WTC11 (cell line): Measurements from ENCODE around the gene SNX8. TPM values are rescaled to one million over a fixed set of nuclear protein-coding genes. Genes with fewer than 3 reads are reported as not detected.
A peak's percentile ranks its signal among the peaks of the same experiment; 100 is the strongest.

Experiments used
- ATAC-seq: fragments of 200-7000 bp; cut with Tn5 transposase; 2 replicates; pipeline ENCODE4 v1.10.0; 2021; ENCODE audit warnings: mild to moderate bottlenecking, moderate library complexity
- CTCF ChIA-PET: fragments of 300-600 bp; sonication (Branson Sonifier 250); formaldehyde crosslinking; loops from one replicate; lab custom pipeline; 2021; ENCODE audit warnings: antibody characterized with exemption; lab: Charles Lee
- POLR2A ChIA-PET: fragments of 350-600 bp; sonication (Branson Sonifier 250); formaldehyde crosslinking; loops from one replicate; lab custom pipeline; 2021; ENCODE audit warnings: antibody characterized with exemption; lab: Charles Lee
- DNase-seq: peaks from one replicate; pipeline ENCODE4 v3.0.0; 2021; ENCODE audit warnings: low spot score
- H3K27ac Mint-ChIP-seq: 2 replicates; pipeline ENCODE4 v1.8.0; 2021; ENCODE audit warnings: mixed read lengths
- H3K27me3 Mint-ChIP-seq: 2 replicates; pipeline ENCODE4 v1.8.0; 2021; ENCODE audit warnings: low read depth, mild to moderate bottlenecking, moderate library complexity, mixed read lengths
- H3K36me3 Mint-ChIP-seq: 2 replicates; pipeline ENCODE4 v1.8.0; 2021; ENCODE audit warnings: mixed read lengths
- H3K4me1 Mint-ChIP-seq: 2 replicates; pipeline ENCODE4 v1.8.0; 2022; ENCODE audit warnings: mixed read lengths
- H3K4me3 Mint-ChIP-seq: 2 replicates; pipeline ENCODE4 v1.8.0; 2021; ENCODE audit warnings: mild to moderate bottlenecking, moderate library complexity, mixed read lengths
- H3K9me3 Mint-ChIP-seq: 2 replicates; pipeline ENCODE4 v1.8.0; 2021; ENCODE audit warnings: mixed read lengths
- ATF1 ChIP-seq: sonication (generic); formaldehyde crosslinking; IDR thresholded peaks from 2 replicates; pipeline ENCODE4 v1.8.1; 2023; ENCODE audit warnings: mild to moderate bottlenecking, moderate library complexity, missing genetic modification reagents
- E2F1 ChIP-seq: sonication (generic); formaldehyde crosslinking; IDR thresholded peaks from 2 replicates; pipeline ENCODE4 v1.8.0; 2022; ENCODE audit warnings: mild to moderate bottlenecking, missing genetic modification reagents
- EMX1 ChIP-seq: fragments of 250-450 bp; sonication (Bioruptor Pico); IDR thresholded peaks from 2 replicates; pipeline ENCODE4 v1.8.0; 2021; ENCODE audit warnings: mild to moderate bottlenecking
- ESRRA ChIP-seq: sonication (generic); formaldehyde crosslinking; IDR thresholded peaks from 2 replicates; pipeline ENCODE4 v1.8.1; 2022; ENCODE audit warnings: mild to moderate bottlenecking, missing genetic modification reagents, borderline replicate concordance
- FOXK1 ChIP-seq: sonication (generic); formaldehyde crosslinking; IDR thresholded peaks from 2 replicates; pipeline ENCODE4 v1.8.0; 2022; ENCODE audit warnings: mild to moderate bottlenecking, moderate library complexity, missing genetic modification reagents
- MYBL2 ChIP-seq: sonication (generic); formaldehyde crosslinking; IDR thresholded peaks from 2 replicates; pipeline ENCODE4 v1.8.1; 2023; ENCODE audit warnings: mild to moderate bottlenecking, moderate library complexity, missing genetic modification reagents
- NFYB ChIP-seq: sonication (generic); formaldehyde crosslinking; conservative IDR thresholded peaks from 2 replicates; pipeline ENCODE4 v1.8.0; 2022; ENCODE audit warnings: low read depth, missing genetic modification reagents
- PRDM15 ChIP-seq: sonication (generic); formaldehyde crosslinking; IDR thresholded peaks from 2 replicates; pipeline ENCODE4 v1.8.0; 2022; ENCODE audit warnings: missing genetic modification reagents
- SOX15 ChIP-seq: fragments of 250-450 bp; sonication (Bioruptor Pico); IDR thresholded peaks from 2 replicates; pipeline ENCODE4 v1.9.0; 2021; ENCODE audit warnings: mild to moderate bottlenecking
- SP1 ChIP-seq: sonication (generic); formaldehyde crosslinking; conservative IDR thresholded peaks from 2 replicates; pipeline ENCODE4 v1.8.1; 2022; ENCODE audit warnings: missing genetic modification reagents
- TEAD1 ChIP-seq: sonication (generic); formaldehyde crosslinking; IDR thresholded peaks from 2 replicates; pipeline ENCODE4 v1.8.0; 2022; ENCODE audit warnings: mild to moderate bottlenecking, missing genetic modification reagents
- TEAD4 ChIP-seq: sonication (generic); formaldehyde crosslinking; IDR thresholded peaks from 2 replicates; pipeline ENCODE4 v1.8.0; 2022; ENCODE audit warnings: mild to moderate bottlenecking, missing genetic modification reagents
- TP53 ChIP-seq: sonication (generic); formaldehyde crosslinking; IDR thresholded peaks from 2 replicates; pipeline ENCODE4 v1.8.1; 2023; ENCODE audit warnings: mild to moderate bottlenecking, missing genetic modification reagents
- USF2 ChIP-seq: sonication (generic); formaldehyde crosslinking; IDR thresholded peaks from 2 replicates; pipeline ENCODE4 v1.8.1; 2023; ENCODE audit warnings: mild to moderate bottlenecking, missing genetic modification reagents, moderate library complexity
- ZNF121 ChIP-seq: sonication (generic); formaldehyde crosslinking; IDR thresholded peaks from 2 replicates; pipeline ENCODE4 v1.8.0; 2023; ENCODE audit warnings: missing genetic modification reagents
- ZNF232 ChIP-seq: sonication (generic); formaldehyde crosslinking; IDR thresholded peaks from 2 replicates; pipeline ENCODE4 v1.8.0; 2022; ENCODE audit warnings: mild to moderate bottlenecking, missing genetic modification reagents
- ZNF396 ChIP-seq: fragments of 250-450 bp; sonication (Bioruptor Pico); IDR thresholded peaks from 2 replicates; pipeline ENCODE4 v1.8.0; 2021; ENCODE audit warnings: mild to moderate bottlenecking, moderate library complexity, borderline replicate concordance
- total RNA-seq: library from RNA; stranded (reverse); gene quantifications from 3 replicates; pipeline ENCODE4 v1.2.3, GENCODE V29; 2021
- TF ChIP-seq, protein P1 (sequence below): sonication (generic); formaldehyde crosslinking; IDR thresholded peaks from 2 replicates; pipeline ENCODE4 v1.8.1; 2022; ENCODE audit warnings: missing genetic modification reagents, borderline replicate concordance
- TF ChIP-seq, protein P2 (sequence below): sonication (generic); formaldehyde crosslinking; IDR thresholded peaks from 2 replicates; pipeline ENCODE4 v1.8.1; 2022; ENCODE audit warnings: low read depth, mild to moderate bottlenecking, moderate library complexity, missing genetic modification reagents, borderline replicate concordance

SNX8 gene
- total RNA-seq, 1 experiment from 2014 or later: 50.8 TPM

DNA sequence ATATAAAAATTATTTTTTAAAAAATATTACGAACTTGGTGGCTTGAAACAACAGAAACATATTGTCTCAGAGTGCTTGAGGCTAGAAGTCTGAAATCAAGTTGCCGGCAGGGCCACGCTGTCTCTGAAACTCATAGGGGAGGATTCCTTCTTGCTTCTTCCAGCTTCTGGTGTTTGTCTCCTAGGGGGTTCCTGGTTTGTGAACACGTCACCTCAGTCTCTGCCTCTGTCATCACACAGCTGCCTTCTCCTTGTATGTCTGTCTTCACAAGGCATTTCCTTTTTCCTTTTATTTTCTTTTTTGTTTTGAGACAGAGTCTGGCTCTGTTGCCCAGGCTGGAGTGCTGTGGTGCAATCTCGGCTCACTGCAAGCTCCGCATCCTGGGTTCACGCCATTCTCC, 12.7 kb upstream of the SNX8 start:
- ATAC-seq (no peak), DNase-seq (no peak)
- no peak overlapping the region for H3K4me3 Mint-ChIP-seq
- no peaks in the 10 kb centered on the region for H3K9me3 Mint-ChIP-seq
- TF ChIP-seq FOXK1 (CRISPR knock-in tag) (no peak), ZNF121 (CRISPR knock-in tag) (0 out of 2 replicates have a peak, but pooled peaks have one; percentile 20)
- H3K4me1 Mint-ChIP-seq: no peaks in the 10 kb centered on the region
- H3K36me3 Mint-ChIP-seq: peaks cover 2% of the 10 kb centered on the region
- CTCF ChIA-PET: interaction anchor here (1.4 kb wide), 1 partner anchor 21 kb away, joined by 4 read pairs; no protein-coding TSS in a partner anchor
- POLR2A ChIA-PET: no interaction called here
- H3K27ac Mint-ChIP-seq: no peak overlapping the region
- H3K27me3 Mint-ChIP-seq: no peaks in the 10 kb centered on the region

- no peaks in the 10 kb centered on the region for H3K27me3 Mint-ChIP-seq
- ATAC-seq: no peak
- CTCF ChIA-PET: interaction anchor here (0.6 to 1.2 kb wide), 2 partner anchors 23 to 412 kb away, joined by 4 to 5 read pairs; no protein-coding TSS in a partner anchor
- no peak for DNase-seq
- TF ChIP-seq TEAD1 (CRISPR knock-in tag) (no peak), TEAD4 (CRISPR knock-in tag) (no peak), ESRRA (no peak), TP53 (CRISPR knock-in tag) (no peak), EMX1 (no peak), SP1 (CRISPR knock-in tag) (no peak), ZNF232 (CRISPR knock-in tag) (no peak), USF2 (no peak), MYBL2 (CRISPR knock-in tag) (no peak), SOX15 (CRISPR knock-in tag) (no peak), ZNF396 (CRISPR knock-in tag) (no peak), ATF1 (CRISPR knock-in tag) (no peak), PRDM15 (CRISPR knock-in tag) (no peak), FOXK1 (CRISPR knock-in tag) (no peak), E2F1 (CRISPR knock-in tag) (no peak), NFYB (CRISPR knock-in tag) (no peak)
- TF ChIP-seq, protein P1, sequence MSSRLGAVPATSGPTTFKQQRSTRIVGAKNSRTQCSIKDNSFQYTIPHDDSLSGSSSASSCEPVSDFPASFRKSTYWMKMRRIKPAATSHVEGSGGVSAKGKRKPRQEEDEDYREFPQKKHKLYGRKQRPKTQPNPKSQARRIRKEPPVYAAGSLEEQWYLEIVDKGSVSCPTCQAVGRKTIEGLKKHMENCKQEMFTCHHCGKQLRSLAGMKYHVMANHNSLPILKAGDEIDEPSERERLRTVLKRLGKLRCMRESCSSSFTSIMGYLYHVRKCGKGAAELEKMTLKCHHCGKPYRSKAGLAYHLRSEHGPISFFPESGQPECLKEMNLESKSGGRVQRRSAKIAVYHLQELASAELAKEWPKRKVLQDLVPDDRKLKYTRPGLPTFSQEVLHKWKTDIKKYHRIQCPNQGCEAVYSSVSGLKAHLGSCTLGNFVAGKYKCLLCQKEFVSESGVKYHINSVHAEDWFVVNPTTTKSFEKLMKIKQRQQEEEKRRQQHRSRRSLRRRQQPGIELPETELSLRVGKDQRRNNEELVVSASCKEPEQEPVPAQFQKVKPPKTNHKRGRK (CRISPR knock-in tag): no peak
- TF ChIP-seq, protein P2, sequence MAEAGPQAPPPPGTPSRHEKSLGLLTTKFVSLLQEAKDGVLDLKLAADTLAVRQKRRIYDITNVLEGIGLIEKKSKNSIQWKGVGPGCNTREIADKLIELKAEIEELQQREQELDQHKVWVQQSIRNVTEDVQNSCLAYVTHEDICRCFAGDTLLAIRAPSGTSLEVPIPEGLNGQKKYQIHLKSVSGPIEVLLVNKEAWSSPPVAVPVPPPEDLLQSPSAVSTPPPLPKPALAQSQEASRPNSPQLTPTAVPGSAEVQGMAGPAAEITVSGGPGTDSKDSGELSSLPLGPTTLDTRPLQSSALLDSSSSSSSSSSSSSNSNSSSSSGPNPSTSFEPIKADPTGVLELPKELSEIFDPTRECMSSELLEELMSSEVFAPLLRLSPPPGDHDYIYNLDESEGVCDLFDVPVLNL (CRISPR knock-in tag): no peak
- TF ChIP-seq, all 79 proteins: peak for 0
- Mint-ChIP-seq H3K27ac (peak overlapping the region; percentile 74; the same call in 1 of the 2 replicates), H3K36me3 (no peaks in the 10 kb centered on the region), H3K9me3 (no peaks in the 10 kb centered on the region), H3K4me1 (no peaks in the 10 kb centered on the region), H3K4me3 (no peak overlapping the region)
- POLR2A ChIA-PET: no interaction called here
Measured at GRCh38 chr7:2325162-2325561, 10.9 kb upstream of the SNX8 start.
